ENCODE results near the gene PIP4K2C.
A peak's percentile ranks its signal among the peaks of the same experiment; 100 is the strongest.

PIP4K2C gene

DNA sequence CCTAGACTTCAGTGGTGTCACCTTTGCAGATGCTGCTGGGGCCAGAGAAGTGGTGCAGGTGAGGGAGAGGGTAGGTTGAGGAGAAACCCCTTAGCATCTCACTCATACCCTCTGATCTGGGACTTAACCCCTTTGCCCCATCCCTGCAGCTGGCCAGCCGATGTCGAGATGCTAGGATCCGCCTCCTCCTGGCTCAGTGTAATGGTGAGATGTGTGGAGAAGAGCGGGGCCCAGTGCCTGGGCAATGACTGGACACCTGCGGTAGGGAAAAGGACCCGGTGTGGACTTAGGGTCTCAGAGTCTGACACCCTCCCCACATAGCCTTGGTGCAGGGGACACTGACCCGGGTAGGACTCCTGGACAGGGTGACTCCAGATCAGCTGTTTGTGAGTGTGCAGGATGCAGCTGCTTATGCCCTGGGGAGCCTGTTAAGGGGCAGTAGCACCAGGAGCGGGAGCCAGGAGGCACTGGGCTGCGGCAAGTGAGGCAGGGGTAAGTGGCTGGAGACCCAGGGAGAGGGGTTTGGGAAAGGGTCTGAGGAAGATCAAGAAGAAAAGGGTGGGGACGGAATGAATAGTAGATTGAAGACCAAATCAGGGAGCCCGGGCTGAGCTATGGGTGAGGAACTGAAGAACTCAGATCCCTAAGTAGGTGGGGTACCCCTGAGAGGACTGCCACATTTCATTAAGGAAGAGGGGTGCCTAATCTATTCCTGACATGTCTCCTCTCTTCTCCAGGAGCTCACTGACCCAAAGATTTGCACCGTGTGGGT is 34.5 kb downstream of the PIP4K2C start:
- no peak for DNase-seq (ENCODE audit: low read depth)
- TF ChIP-seq, protein P1, sequence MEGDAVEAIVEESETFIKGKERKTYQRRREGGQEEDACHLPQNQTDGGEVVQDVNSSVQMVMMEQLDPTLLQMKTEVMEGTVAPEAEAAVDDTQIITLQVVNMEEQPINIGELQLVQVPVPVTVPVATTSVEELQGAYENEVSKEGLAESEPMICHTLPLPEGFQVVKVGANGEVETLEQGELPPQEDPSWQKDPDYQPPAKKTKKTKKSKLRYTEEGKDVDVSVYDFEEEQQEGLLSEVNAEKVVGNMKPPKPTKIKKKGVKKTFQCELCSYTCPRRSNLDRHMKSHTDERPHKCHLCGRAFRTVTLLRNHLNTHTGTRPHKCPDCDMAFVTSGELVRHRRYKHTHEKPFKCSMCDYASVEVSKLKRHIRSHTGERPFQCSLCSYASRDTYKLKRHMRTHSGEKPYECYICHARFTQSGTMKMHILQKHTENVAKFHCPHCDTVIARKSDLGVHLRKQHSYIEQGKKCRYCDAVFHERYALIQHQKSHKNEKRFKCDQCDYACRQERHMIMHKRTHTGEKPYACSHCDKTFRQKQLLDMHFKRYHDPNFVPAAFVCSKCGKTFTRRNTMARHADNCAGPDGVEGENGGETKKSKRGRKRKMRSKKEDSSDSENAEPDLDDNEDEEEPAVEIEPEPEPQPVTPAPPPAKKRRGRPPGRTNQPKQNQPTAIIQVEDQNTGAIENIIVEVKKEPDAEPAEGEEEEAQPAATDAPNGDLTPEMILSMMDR (conservative IDR thresholded peaks at IDR 0.05; ENCODE audit: low read depth, low read length) = no peak
- no peak overlapping the region for H3K4me3 ChIP-seq (ENCODE audit: low read length)

DNA sequence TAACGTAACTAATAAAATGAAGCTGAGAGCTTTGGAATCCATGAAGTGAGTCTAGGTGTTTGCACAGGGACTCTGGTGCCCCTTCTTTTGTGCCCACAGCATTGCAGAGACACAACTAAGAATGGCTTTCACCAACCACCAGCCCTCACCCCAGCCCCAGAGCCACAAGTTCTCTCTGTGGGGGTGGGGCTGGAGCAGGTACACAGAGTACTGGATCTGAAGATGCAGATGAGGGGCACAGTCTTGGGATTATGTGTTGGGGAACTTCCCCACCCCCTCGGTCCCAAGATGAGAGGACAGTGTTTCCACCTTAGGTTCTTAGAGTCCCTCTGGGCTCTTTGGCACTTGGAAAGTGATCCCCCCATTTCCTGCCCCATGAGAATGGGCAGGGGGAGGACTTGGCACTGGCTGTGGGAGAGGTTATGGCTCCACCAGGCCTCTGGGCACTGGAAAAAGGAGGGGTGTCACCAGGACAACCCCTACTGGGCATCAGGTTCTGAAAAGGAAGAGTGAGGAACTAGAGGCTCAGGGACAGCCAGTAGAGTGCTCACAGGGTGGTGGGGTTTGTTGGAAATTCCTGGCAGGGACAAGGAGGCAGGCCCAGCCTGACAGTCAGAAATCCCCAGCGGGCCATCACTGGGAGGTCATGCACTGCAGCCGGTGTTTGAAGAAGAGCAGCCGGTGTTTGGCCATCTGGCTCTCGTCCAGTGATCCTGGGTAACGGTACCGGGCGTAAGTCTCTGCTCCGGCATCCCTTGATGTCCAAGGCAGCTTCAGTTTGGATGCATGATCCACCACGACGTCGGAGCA is 35.3 kb downstream of the PIP4K2C start:
- TF ChIP-seq, protein P1 (conservative IDR thresholded peaks at IDR 0.05; ENCODE audit: low read depth, low read length) = no peak
- DNase-seq (ENCODE audit: low read depth) = no peak
- H3K4me3 ChIP-seq (ENCODE audit: low read length) = no peak overlapping the region

DNA sequence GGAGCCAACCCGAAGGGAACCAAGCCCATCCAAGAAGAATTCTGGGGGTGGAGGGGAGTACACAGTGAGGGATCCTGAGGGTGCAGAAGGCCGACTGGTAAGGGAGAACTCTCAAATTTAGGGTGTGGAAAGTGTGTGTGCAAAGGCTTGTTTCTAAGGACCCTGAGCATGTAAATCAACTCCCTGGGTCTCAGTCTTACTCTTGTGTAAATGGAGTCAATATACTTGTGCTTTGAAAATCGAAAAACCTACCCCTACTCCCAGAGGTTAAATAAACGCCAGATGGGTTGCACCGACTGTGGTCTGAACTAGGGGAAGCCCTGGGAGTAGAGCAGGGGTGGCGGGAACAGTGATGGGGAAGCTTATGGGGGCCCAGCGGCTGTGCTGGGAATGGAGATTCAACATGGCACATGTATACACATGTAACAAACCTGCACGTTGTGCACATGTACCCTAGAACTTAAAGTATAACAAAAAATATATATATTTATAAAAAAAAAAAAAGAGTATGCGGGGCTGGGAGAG is 36.0 kb downstream of the PIP4K2C start:
- no peak overlapping the region for H3K4me3 ChIP-seq (ENCODE audit: low read length)
- TF ChIP-seq, protein P1 (conservative IDR thresholded peaks at IDR 0.05; ENCODE audit: low read depth, low read length) = no peak
- no peak for DNase-seq (ENCODE audit: low read depth)

DNA sequence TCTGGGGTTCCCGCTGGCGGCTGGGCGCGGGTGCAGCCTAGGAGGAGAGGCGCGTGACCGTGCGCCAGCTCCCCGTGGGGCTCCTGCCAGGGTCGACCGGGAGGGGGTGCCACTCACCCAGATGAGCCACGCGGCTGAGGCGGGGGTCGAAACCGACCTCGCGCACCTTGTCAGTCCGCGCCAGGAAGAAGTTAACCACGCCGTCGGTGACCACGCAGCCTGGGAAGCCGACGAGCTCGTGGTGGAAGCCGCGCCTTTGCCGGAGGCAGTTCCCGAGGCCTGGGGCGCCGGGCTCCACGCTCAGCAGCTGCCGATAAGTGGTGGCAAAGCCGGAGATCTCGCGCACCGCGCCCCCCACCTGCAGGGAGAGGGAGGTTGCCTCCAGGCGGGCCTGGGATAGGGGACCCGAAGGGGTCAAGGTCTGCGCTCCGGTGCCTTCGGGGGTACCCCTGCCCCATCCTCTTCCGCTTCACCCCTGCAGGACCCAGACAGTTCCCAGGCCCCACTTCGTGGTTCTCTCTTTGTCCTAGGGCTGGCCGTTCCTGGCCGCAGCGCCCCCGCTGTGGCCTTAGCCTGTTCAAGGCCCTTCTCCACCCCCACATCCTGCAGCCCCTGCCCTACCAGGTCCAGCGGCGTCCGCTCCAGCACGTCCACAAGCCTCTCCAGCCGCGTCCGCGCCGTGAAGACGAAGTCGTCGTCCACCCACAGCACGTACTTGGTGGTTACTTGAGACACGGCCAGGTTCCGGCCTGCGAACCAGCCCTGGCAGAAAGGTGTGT is 36.7 kb downstream of the PIP4K2C start:
- no peak for DNase-seq (ENCODE audit: low read depth)
- H3K4me3 ChIP-seq (ENCODE audit: low read length) = no peak overlapping the region
- TF ChIP-seq, protein P1 (conservative IDR thresholded peaks at IDR 0.05; ENCODE audit: low read depth, low read length) = peak; percentile 20

DNA sequence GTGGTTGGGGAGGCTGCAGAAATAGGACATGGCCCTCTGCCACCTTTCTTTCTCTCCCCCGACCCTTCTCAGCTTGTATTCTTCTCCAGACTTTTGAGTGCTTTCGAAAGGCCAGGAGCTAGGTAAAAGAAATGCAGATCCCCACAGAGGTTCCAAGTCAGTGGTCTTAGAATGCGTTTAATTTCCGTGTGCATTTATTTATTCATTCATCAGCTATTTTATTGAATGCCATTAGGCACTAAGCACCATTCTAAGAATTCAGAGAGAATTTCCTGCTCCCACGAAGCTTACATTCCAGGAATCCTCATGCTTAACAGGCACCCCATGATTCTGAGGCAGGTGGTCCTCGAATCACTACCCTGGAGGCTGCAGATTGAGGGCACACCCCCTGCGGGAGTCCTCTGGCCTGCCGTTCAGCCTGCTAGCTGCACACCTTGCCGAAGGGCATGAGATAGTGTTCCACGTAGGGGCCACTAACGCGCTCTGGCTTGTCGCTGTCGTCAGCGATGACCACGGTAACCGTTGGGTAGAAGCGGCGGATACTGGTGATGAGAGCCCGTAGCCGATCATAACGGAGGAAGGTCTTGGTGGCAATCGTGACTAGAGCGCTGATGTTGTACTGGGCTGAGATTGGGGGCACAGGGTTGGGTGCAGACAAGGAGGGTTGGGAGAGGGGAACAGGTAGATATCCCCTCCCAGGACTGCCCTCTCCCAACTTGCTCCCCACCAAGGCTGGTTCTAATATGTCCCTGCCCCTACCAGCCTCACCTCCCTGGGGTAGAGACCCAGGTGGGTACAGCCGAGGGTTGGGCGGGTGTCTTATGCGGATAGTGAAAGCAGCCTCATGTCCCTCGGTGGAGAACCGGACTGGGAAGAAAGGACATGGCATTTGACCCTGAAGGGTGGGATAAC is 37.5 kb downstream of the PIP4K2C start:
- no peak for DNase-seq (ENCODE audit: low read depth)
- H3K4me3 ChIP-seq (ENCODE audit: low read length) = no peak overlapping the region
- TF ChIP-seq, protein P1 (conservative IDR thresholded peaks at IDR 0.05; ENCODE audit: low read depth, low read length) = no peak

DNA sequence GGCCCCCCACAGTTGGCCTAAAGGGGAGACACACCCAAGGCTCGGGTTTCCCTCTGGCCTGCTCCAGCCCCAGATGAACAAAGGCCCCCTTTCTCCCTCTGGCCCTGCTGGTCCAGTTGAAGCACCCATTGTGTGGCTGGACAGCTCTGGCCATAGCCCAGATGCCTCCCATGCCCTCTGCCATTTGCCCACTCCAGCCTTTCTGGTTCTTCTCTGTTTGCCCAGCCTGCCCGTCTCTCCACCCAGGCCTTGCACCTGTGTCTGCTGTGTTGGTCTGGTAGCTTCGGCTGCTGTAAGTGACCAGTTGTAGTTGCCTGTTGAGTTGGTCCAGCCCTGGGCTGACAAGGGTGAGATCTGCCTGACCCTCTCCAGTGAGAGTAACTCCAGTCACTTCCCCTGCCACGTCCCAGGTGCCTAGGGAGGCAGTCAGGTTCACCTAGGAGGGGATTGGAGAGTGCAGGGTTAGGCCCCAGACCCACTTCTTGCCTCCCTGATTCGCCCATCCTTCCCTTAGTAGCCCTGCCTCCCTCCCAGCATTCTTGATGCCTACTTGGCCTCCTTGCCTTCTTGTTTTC is 39.0 kb downstream of the PIP4K2C start:
- TF ChIP-seq, protein P1 (conservative IDR thresholded peaks at IDR 0.05; ENCODE audit: low read depth, low read length) = no peak
- H3K4me3 ChIP-seq (ENCODE audit: low read length) = no peak overlapping the region
- no peak for DNase-seq (ENCODE audit: low read depth)
